HAP-1 (cell line): ENCODE measurements around the gene BTBD3.

Source experiments
- DNase-seq, 2 experiments: peaks; one replicate each; pipeline ENCODE4 v3.0.0-alpha.2; 2016 to 2020; ENCODE audit warnings: low spot score in 2 of 2
- H3K27me3 ChIP-seq: fragments of 250-450 bp; sonication (Bioruptor Pico); 2 replicates; pipeline ENCODE4 v1.5.1; 2020; ENCODE audit warnings: low read depth, mild to moderate bottlenecking, moderate library complexity
- H3K36me3 ChIP-seq: fragments of 250-450 bp; sonication (Bioruptor Pico); replicated peaks from 2 replicates; pipeline ENCODE4 v1.5.1; 2020; ENCODE audit warnings: mild to moderate bottlenecking
- H3K4me1 ChIP-seq: fragments of 250-450 bp; sonication (Bioruptor Pico); 2 replicates; pipeline ENCODE4 v1.5.1; 2020; ENCODE audit warnings: mild to moderate bottlenecking
- H3K4me3 ChIP-seq: fragments of 250-450 bp; sonication (Bioruptor Pico); 2 replicates; pipeline ENCODE4 v1.5.1; 2020; ENCODE audit warnings: mild to moderate bottlenecking, moderate library complexity
- H3K9me3 ChIP-seq: fragments of 250-450 bp; sonication (Bioruptor Pico); 2 replicates; pipeline ENCODE4 v1.5.1; 2020; ENCODE audit warnings: mild to moderate bottlenecking, moderate library complexity
- in situ Hi-C: fragments of 300-500 bp; cut with MboI; formaldehyde crosslinking; loops from 3 replicates; pipeline ENCODE4 v1.14.3; 2020; ENCODE audit warnings: low sequenced_read_pairs, inconsistent platforms, mixed read lengths

Gene BTBD3

DNA sequence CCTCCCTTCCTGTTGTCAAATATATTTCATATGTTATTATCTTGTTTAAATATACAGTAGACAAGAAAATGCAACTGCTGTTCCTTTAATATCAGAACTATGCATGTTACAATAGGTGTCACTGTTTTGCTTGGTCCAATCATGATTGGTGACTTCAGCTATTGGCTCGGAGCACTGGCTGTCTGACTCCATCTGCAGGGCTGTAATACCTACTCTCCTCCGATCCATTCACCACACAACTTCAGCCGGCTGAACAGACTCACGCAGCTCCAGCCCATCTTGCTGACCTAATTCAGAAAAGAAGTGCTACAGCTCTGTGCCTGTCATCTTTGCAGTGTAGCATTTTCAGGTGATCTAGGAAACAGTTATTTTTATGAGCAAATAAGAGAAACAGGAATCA is at the start of gene BTBD3:
Gene BTBD3 (plus strand): TSS at position 231 of the 400 bp plus-strand sequence. CDS start 383 bp downstream, outside the sequence.
- peaks cover under 1% of the 10 kb centered on the region; the same call in 1 of the 2 replicates for H3K36me3 ChIP-seq
- H3K4me3 ChIP-seq: no peak within 1 kb of the TSS
- no peaks in the 10 kb centered on the region for H3K9me3 ChIP-seq
- H3K4me1 ChIP-seq: no peaks in the 10 kb centered on the region
- no peaks in the 10 kb centered on the region for H3K27me3 ChIP-seq
- DNase-seq: no peak
- in situ Hi-C loops: no loop called here

- Histone ChIP-seq H3K9me3 (no peaks in the 10 kb centered on the region), H3K4me3 (no peak overlapping the region), H3K4me1 (peaks cover 21% of the 10 kb centered on the region), H3K27me3 (no peaks in the 10 kb centered on the region), H3K36me3 (no peaks in the 10 kb centered on the region)
- in situ Hi-C loops: no loop called here
- no peak for DNase-seq
Measured at GRCh38 chr20:11869641-11870040, 48.1 kb upstream of the BTBD3 start.

- in situ Hi-C loops: no loop called here
- Histone ChIP-seq H3K27me3 (no peaks in the 10 kb centered on the region), H3K4me1 (peaks cover 21% of the 10 kb centered on the region), H3K36me3 (no peaks in the 10 kb centered on the region), H3K4me3 (no peak overlapping the region), H3K9me3 (no peaks in the 10 kb centered on the region)
- DNase-seq: peak in 1 of 2 experiments; percentile 91
Measured at GRCh38 chr20:11870411-11870810, 47.3 kb upstream of the BTBD3 start.

- H3K9me3 ChIP-seq: no peaks in the 10 kb centered on the region; the same call in 1 of the 2 replicates
- DNase-seq: no peak
Measured at GRCh38 chr20:11876555-11876954, 41.1 kb upstream of the BTBD3 start.

GRCh38 chr20:11880680-11881079 is 37.0 kb upstream of the BTBD3 start:
- no peak for DNase-seq
- H3K9me3 ChIP-seq: no peaks in the 10 kb centered on the region; the same call in 1 of the 2 replicates
- H3K27me3 ChIP-seq: no peaks in the 10 kb centered on the region
- H3K4me3 ChIP-seq: no peak overlapping the region
- in situ Hi-C loops: no loop called here
- no peaks in the 10 kb centered on the region for H3K4me1 ChIP-seq
- no peaks in the 10 kb centered on the region for H3K36me3 ChIP-seq

More at GRCh38 chr20:11876555-11876954, 41.1 kb upstream of the BTBD3 start:
- Histone ChIP-seq H3K4me3 (no peak overlapping the region), H3K27me3 (no peaks in the 10 kb centered on the region), H3K4me1 (peaks cover 3% of the 10 kb centered on the region), H3K36me3 (no peaks in the 10 kb centered on the region)
- in situ Hi-C loops: no loop called here

GRCh38 chr20:11881449-11881848 is 36.2 kb upstream of the BTBD3 start:
- Histone ChIP-seq H3K27me3 (no peaks in the 10 kb centered on the region), H3K9me3 (no peaks in the 10 kb centered on the region; the same call in 1 of the 2 replicates), H3K36me3 (no peaks in the 10 kb centered on the region), H3K4me1 (no peaks in the 10 kb centered on the region), H3K4me3 (no peak overlapping the region)
- in situ Hi-C loops: no loop called here
- DNase-seq: no peak

DNA sequence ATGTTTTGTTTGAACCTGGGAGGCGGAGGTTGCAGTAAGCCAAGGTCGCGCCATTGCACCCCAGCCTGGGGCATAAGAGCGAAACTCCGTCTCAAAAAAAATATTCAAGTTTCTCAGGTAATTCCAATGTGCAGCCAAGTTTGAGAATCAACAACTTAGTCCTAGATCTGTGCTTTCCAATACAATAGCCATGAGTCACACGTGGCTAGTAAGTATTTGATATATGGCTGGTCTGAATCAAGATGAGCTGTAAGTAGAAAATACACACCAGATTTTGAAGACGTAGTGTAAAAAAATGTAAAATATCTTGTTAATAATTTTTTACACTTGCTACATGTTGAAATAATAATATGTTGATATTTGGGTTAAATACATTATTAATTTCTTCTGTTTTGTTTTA is 35.0 kb upstream of the BTBD3 start:
- H3K27me3 ChIP-seq: no peaks in the 10 kb centered on the region
- H3K4me1 ChIP-seq: no peaks in the 10 kb centered on the region
- DNase-seq: no peak
- in situ Hi-C loops: no loop called here
- H3K4me3 ChIP-seq: no peak overlapping the region
- no peaks in the 10 kb centered on the region for H3K36me3 ChIP-seq
- no peaks in the 10 kb centered on the region; the same call in 1 of the 2 replicates for H3K9me3 ChIP-seq

DNA sequence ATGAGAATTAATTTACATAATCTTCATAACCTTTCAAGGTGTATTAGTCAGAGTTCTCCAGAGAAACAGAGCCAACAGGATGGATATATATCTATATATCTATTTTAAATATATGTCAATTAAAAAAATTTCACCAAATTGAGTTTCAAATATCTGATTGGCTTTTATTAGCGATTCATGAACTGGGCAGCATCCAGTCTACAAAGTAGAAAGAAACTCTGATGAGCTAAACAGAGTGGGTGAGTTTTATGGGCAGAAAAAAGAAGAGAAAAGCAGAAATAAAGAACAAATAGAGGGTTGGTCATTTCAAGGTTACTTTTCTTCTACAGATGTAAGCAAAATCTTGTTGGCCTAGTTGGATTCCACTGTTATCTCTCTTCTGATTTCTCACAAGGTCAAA is 29.0 kb upstream of the BTBD3 start:
- H3K27me3 ChIP-seq: no peaks in the 10 kb centered on the region
- H3K36me3 ChIP-seq: no peaks in the 10 kb centered on the region
- in situ Hi-C loops: no loop called here
- H3K9me3 ChIP-seq: no peaks in the 10 kb centered on the region
- H3K4me3 ChIP-seq: no peak overlapping the region
- 0 out of 2 replicates have a peak, but pooled peaks cover 5% of the 10 kb centered on the region for H3K4me1 ChIP-seq
- no peak for DNase-seq

DNA sequence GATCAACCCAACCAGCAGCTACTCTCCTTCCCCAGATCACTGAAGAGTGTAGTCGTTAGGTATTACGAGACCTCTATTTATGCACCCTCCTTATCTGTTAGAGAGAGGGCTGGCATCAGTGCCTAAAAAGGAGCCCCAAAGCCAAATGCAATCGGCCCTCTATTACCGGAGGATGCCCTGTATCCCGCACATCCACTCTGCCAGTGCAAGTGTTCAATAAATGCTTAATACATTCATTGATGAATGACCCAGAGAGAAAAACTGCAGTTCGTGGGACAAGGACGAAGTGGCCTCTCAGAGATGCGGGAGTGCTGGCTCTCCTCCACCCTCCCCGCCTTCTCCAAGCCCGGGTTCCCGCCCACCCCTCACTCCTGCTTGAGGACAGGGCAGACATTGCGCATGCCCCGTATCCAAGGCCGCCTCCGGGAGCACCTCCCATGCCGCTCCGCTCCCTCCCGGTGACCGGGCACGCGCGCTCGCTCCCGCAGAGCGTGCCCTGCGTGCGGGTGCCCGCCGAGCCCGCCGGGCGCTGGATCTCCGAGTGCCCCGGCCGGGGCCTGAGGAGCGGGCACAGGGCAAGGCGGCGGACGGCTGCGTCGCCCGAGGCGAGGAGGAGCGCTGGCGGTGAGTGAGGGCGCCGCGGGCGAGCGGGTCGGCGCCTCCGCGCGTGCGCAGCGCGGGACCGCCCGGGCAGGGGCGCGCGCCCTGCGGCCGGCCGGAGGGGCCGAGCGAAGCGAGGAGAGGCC is 27.2 kb upstream of the BTBD3 start:
- Histone ChIP-seq H3K4me3 (peak overlapping the region; percentile 52), H3K36me3 (no peaks in the 10 kb centered on the region), H3K27me3 (no peaks in the 10 kb centered on the region), H3K9me3 (no peaks in the 10 kb centered on the region), H3K4me1 (peaks cover 5% of the 10 kb centered on the region; the same call in 1 of the 2 replicates)
- DNase-seq: peak; percentile 92 to 96
- in situ Hi-C loops: no loop called here

- peak overlapping the region; percentile 52 for H3K4me3 ChIP-seq
- H3K4me1 ChIP-seq: peaks cover 11% of the 10 kb centered on the region; the same call in 1 of the 2 replicates
- no peaks in the 10 kb centered on the region for H3K9me3 ChIP-seq
- H3K27me3 ChIP-seq: no peaks in the 10 kb centered on the region
- in situ Hi-C loops: no loop called here
- DNase-seq: peak; percentile 65 to 75
- H3K36me3 ChIP-seq: no peaks in the 10 kb centered on the region
Measured at GRCh38 chr20:11891077-11891775, 26.5 kb upstream of the BTBD3 start.

DNA sequence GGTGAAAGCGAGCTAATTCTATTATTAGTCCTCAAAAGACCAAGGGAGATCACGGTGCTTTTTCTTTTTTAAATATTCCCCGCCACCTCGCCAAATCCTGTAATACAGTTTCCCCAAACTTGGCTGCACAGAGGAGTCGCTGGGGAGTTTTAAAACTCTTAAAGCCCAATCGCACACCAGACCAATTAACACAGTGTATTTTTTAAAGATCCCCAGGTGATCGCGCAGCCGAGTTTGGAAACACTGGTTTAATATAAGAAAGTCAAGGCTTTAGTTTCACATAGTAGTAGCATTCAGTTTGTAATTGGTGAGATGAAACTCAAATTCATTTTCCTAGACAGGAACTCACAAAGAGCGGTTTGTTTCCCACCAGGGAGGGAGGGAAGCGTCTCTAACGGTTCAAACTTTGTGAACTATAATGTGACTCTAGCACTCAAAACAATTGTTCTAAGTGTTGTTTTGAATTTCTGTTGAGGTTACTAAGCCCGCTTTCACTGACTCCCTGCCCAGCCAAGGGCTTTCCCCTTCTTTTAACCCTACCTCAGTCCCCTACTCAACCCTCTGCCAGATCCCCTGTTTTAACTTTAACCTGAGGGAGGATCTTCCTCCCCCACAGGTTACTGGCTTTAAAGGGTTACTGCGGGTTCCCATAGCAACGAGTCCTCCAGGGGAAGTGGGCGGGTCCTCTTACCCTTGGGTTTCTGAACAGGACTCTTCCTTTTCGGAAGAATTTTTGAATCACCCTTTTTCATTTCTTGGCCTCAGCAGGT is 25.7 kb upstream of the BTBD3 start:
- Histone ChIP-seq H3K27me3 (no peaks in the 10 kb centered on the region), H3K36me3 (no peaks in the 10 kb centered on the region), H3K4me3 (peak overlapping the region; percentile 52), H3K4me1 (peaks cover 11% of the 10 kb centered on the region; the same call in 1 of the 2 replicates), H3K9me3 (no peaks in the 10 kb centered on the region)
- in situ Hi-C loops: no loop called here
- DNase-seq: peak; percentile 84 to 92

DNA sequence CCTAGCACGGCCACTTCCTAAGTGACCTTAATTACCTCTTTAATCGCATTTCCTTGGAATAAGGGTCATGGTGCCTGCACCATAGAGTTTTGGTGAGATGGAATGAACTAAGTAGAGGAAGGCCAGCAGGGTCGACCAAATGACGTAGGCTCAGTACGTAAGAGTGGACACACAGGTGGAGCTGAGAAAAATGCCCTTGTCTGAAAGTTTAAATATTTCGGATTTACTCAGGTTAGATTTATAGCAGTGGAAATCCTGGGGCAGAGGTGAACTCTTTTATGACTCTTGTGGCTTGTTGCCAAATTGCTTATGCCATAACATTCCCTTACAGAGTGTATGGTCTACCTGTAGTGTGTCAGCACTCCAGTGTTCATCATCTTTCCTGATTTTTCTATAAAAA is 23.6 kb upstream of the BTBD3 start:
- H3K4me3 ChIP-seq: no peak overlapping the region
- no peaks in the 10 kb centered on the region for H3K36me3 ChIP-seq
- in situ Hi-C loops: no loop called here
- H3K4me1 ChIP-seq: peaks cover 11% of the 10 kb centered on the region; the same call in 1 of the 2 replicates
- DNase-seq: no peak
- no peaks in the 10 kb centered on the region for H3K27me3 ChIP-seq
- no peaks in the 10 kb centered on the region for H3K9me3 ChIP-seq

- in situ Hi-C loops: no loop called here
- DNase-seq: no peak
- Histone ChIP-seq H3K27me3 (no peaks in the 10 kb centered on the region), H3K4me1 (peaks cover 11% of the 10 kb centered on the region; the same call in 1 of the 2 replicates), H3K36me3 (no peaks in the 10 kb centered on the region), H3K9me3 (no peaks in the 10 kb centered on the region), H3K4me3 (no peak overlapping the region)
Measured at GRCh38 chr20:11895861-11896387, 21.8 kb upstream of the BTBD3 start.
